GM03348 (cell line): ENCODE measurements around the gene MICALL1.
A peak's percentile ranks its signal among the peaks of the same experiment; 100 is the strongest.
"Not testable (repeated sequence)": the region's sequence is repeated elsewhere in the genome, so short reads cannot be mapped to it uniquely, and the experiment has no call there.

Experiments
- DNase-seq: peaks from one replicate; pipeline ENCODE4 v3.0.0; 2012; ENCODE audit warnings: low spot score

Gene MICALL1

DNA sequence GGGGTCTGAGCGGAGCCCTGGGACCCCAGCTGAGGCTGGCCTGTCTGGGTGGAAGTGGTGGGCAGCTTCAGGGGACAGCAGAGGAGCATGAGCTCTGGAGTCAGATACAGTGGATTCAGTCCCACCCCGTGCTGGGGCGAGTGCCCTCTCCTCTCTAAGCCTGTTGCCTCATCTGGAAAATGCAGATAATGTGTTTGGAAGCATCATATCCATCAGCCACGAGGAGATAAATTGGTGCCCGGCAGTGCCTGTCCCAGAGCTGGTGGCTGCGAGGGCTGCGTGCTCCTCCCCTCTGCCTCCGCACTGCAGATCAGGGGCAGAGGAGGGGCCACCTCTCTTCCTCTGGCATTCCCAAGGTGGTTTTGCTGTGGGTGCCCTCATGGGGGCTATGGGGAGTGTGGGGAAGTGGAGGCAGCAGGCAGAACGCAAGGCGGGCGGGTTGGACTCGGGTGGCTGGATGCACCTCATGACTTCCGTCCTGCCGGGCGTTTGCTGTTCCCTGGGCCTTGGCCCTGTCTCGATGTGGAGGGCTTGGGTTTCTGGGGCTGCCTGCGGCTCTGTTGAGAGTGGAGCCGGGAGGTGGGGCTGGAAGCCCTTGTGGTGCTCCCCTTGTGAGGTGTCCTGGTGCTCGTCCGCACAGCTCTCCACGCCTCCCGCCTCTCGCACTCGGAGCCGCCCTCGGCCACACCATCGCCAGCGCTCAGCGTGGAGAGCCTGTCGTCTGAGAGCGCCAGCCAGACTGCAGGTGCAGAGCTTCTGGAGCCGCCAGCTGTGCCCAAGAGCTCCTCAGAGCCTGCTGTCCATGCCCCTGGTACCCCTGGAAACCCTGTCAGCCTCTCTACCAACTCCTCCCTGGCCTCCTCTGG, 20.9 kb downstream of the MICALL1 start:
- DNase-seq: no peak

GRCh38 chr22:37927637-37927936, 21.5 kb downstream of the MICALL1 start:
- DNase-seq: no peak

GRCh38 chr22:37929390-37929789, 23.3 kb downstream of the MICALL1 start:
- no peak for DNase-seq

- peak; percentile 77 for DNase-seq
Observed at GRCh38 chr22:37930270-37930951, 24.3 kb downstream of the MICALL1 start.

- DNase-seq: no peak
Observed at GRCh38 chr22:37930952-37931440, 24.9 kb downstream of the MICALL1 start.

DNA sequence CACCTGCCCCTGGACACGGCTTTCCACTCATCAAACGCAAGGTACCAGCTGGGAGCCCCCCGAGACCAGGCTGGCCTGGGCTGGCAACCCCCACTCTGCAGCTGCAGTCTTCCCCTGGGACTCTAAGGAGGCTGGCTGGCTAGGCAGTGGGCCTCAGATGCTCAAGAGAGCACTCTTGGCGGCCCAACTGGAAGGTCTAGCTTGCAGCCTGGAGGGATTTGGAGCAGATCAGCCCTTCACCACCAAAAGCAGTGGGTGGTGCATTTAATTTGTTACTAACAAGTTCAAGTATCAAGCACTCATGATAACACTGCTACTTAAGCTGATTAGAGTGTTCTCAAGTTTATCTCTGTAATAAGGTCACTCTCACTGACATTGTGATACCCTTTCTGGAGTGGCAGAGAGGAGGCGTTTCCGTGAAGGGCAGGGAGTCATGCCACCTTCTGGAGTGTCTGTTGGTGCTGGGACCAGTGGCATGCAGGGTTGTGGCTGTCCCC, 25.8 kb downstream of the MICALL1 start:
- DNase-seq: no peak

GRCh38 chr22:37932401-37932800, 26.3 kb downstream of the MICALL1 start:
- no peak for DNase-seq

GRCh38 chr22:37932821-37933578, 26.9 kb downstream of the MICALL1 start:
- no peak for DNase-seq

GRCh38 chr22:37933711-37934376, 27.7 kb downstream of the MICALL1 start:
- DNase-seq: peak; percentile 97

GRCh38 chr22:37940698-37941376, 34.7 kb downstream of the MICALL1 start:
- DNase-seq: no peak

DNA sequence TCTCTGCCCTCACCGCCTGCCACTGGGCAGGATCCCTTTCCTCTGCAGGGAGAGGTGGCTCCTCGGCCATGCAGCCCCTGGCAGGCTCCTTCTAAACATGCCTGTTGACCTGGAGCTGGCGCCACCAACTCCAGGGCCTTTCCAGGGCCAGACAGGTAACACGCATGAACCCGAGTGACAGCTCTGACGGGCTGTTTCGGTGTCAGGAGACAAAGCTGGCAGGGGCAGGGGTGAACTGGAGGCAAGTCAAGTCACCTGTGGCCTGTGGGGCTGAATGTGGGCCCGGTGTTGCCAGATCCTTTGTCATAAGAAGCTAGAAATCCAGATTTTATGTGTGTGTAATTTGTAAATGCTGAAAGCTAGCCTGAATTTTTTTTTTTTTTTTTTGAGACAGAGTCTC, 36.0 kb downstream of the MICALL1 start:
- DNase-seq: no peak

GRCh38 chr22:37943136-37943824, 37.2 kb downstream of the MICALL1 start:
- no peak for DNase-seq

GRCh38 chr22:37943825-37944198, 37.7 kb downstream of the MICALL1 start:
- no peak for DNase-seq

- DNase-seq: not testable (repeated sequence)
Observed at GRCh38 chr22:37944423-37944822, 38.3 kb downstream of the MICALL1 start.

DNA sequence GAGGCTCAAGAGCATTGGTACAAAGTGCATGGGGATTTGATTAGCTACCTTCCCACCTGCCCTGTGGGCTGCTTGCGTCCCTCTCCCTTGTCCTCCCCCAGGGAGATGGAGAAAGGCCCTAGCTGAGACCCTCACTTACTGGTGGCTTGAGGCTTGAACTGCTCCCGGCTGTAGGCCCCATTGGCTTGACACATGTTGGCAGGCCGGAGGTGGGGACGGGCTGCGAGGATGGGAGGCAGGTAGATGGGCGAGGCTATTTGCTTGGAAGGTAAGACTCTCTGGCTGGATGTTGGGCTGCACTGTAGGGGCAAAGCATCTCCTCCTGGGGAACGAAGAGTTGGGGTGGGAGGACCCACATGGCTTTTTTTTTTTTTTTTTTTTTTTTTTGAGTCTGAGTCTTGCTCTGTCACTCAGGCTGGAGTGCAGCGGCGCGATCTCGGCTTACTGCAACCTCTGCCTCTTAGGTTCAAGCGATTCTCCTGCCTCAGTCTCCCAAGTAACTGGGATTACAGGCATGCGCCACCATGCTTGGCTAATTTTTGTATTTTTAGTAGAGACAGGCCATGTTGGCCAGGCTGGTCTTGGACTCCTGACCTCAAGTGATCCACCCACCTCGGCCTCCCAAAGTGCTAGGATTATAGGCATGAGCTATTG, 41.2 kb downstream of the MICALL1 start:
- not testable (repeated sequence) for DNase-seq

DNA sequence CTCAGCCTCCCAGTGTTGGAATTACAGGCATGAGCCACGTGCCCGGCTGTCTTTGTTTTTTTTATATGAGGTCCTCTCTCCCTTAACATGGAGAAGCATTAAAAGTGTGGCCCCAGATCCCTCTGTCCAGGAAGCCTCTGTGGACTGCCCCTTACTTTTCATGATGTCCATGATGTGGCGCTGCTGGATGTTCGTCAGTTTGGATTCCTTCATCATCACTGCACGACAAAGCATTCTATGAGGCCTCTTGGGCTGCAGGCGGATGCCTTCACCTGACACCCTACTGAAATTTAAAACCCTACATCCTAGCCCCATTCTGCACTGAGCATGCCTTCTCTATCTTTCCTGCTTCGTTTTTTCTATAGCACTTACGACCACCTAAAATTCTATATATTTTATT, 45.2 kb downstream of the MICALL1 start:
- DNase-seq: no peak

DNA sequence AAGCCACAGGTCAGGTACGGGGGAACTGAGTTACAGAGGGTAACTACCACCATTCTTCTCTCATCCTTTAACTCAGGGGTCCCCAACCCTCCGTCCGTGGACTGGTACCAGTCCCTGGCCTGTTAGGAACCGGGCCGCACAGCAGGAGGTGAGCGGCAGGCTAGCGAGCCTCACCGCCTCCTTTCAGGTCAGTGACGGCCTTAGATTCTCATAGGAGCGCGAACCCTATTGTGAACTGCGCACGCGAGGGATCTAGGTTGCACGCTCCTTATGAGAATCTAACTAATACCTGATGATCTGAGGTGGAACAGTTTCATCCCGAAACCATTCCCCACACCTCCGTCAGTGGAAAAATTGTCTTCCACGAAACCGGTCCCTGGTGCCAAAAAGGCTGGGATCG, 46.5 kb downstream of the MICALL1 start:
- DNase-seq: not testable (repeated sequence)

- DNase-seq: peak; percentile 65
Observed at GRCh38 chr22:37953062-37953436, 47.0 kb downstream of the MICALL1 start.

- peak; percentile 99 for DNase-seq
Observed at GRCh38 chr22:37953437-37954179, 47.5 kb downstream of the MICALL1 start, which contains the start of the genes C22orf23 and POLR2F. Gene C22orf23, minus strand, starts transcription at chr22:37953601. Its CDS starts 452 bp downstream, at chr22:37953149. Gene POLR2F, plus strand, starts transcription at chr22:37953699. Its CDS starts 89 bp downstream, at chr22:37953788.
